DND-41 (cell line): Measurements from ENCODE around the gene ZNF699.

Source experiments
- ATAC-seq: fragments of 200-7000 bp; cut with Tn5 transposase; 3 replicates; pipeline ENCODE4 v1.9.1; 2021; ENCODE audit warnings: low read depth; ENCODE audit not compliant: insufficient read depth
- DNase-seq: peaks from one replicate; pipeline ENCODE4 v3.0.0-alpha.2; 2020
- H2AFZ ChIP-seq: 2 replicates; pipeline ENCODE4 v1.6.0; 2012; ENCODE audit warnings: low read depth, low read length
- H3K27ac ChIP-seq: 2 replicates; pipeline ENCODE4 v1.5.1; 2012; ENCODE audit warnings: low read length, inconsistent platforms
- H3K27me3 ChIP-seq: fragments of 200-600 bp; sonication (generic); 2 replicates; pipeline ENCODE4 v1.6.0; 2012; ENCODE audit warnings: low read length, mild to moderate bottlenecking, inconsistent platforms; ENCODE audit not compliant: insufficient read depth, poor library complexity
- H3K36me3 ChIP-seq: 2 replicates; pipeline ENCODE4 v1.5.1; 2012; ENCODE audit warnings: low read length, inconsistent platforms; ENCODE audit not compliant: insufficient read depth
- H3K4me1 ChIP-seq: 2 replicates; pipeline ENCODE4 v1.5.1; 2012; ENCODE audit warnings: mild to moderate bottlenecking, low read length; ENCODE audit not compliant: insufficient read depth
- H3K4me2 ChIP-seq: 2 replicates; pipeline ENCODE4 v1.6.0; 2012; ENCODE audit warnings: mild to moderate bottlenecking, moderate library complexity, low read length, inconsistent platforms; ENCODE audit not compliant: insufficient read depth
- H3K4me3 ChIP-seq, 2 experiments: fragments of 200-600 bp in 1 of 2; shearing (Covaris generic) in 1 of 2; 2 replicates each; pipeline ENCODE4 v1.5.1; 2012 to 2016; ENCODE audit warnings: inconsistent platforms in 2 of 2, low read length in 2 of 2, mild to moderate bottlenecking in 2 of 2, low read depth in 1 of 2, moderate library complexity in 1 of 2
- H3K79me2 ChIP-seq: 2 replicates; pipeline ENCODE4 v1.6.0; 2012; ENCODE audit warnings: low read length, inconsistent platforms; ENCODE audit not compliant: insufficient read depth
- H3K9ac ChIP-seq: 2 replicates; pipeline ENCODE4 v1.6.0; 2012; ENCODE audit warnings: low read depth, mild to moderate bottlenecking, inconsistent platforms, low read length, moderate library complexity
- H3K9me3 ChIP-seq: 2 replicates; pipeline ENCODE4 v1.5.1; 2012; ENCODE audit warnings: low read length, moderate library complexity, mild to moderate bottlenecking, inconsistent platforms; ENCODE audit not compliant: insufficient read depth, severe bottlenecking
- H4K20me1 ChIP-seq: 2 replicates; pipeline ENCODE4 v1.6.0; 2012; ENCODE audit warnings: low read length; ENCODE audit not compliant: insufficient read depth
- CTCF ChIP-seq: IDR thresholded peaks from 2 replicates; pipeline ENCODE4 v1.5.1; 2012; ENCODE audit warnings: borderline replicate concordance, low read length, moderate library complexity, mild to moderate bottlenecking; ENCODE audit not compliant: poor library complexity, severe bottlenecking; ENCODE audit errors: extremely low read depth
- EZH2 ChIP-seq: IDR thresholded peaks from 3 replicates; pipeline ENCODE4 v1.6.1; 2012; ENCODE audit warnings: borderline replicate concordance, low read depth, mild to moderate bottlenecking, moderate library complexity, low read length, inconsistent platforms; ENCODE audit not compliant: severe bottlenecking

The ZNF699 gene

GRCh38 chr19:9321338-9321737 lies 11.7 kb upstream of the ZNF699 start:
- H3K4me1 ChIP-seq, result peaks cover 39% of the 10 kb centered on the region
- ATAC-seq (no peak), DNase-seq (no peak)
- no peak overlapping the region for H3K27ac ChIP-seq
- peaks cover 8% of the 10 kb centered on the region; the same call in 1 of the 2 replicates for H3K36me3 ChIP-seq
- H3K4me3 ChIP-seq, result no peak overlapping the region
- H3K79me2 ChIP-seq, result peaks cover 22% of the 10 kb centered on the region
- no peaks in the 10 kb centered on the region for H3K27me3 ChIP-seq
- no peak overlapping the region for H3K9ac ChIP-seq
- no peaks in the 10 kb centered on the region for H4K20me1 ChIP-seq
- no peak overlapping the region for H2AFZ ChIP-seq
- H3K9me3 ChIP-seq, result peaks cover 4% of the 10 kb centered on the region
- TF ChIP-seq EZH2 (no peak), CTCF (no peak)
- no peak overlapping the region for H3K4me2 ChIP-seq

GRCh38 chr19:9313756-9314155 lies 4.1 kb upstream of the ZNF699 start:
- no peak for DNase-seq
- no peak overlapping the region for H3K9ac ChIP-seq
- H3K4me1 ChIP-seq, result peaks cover 18% of the 10 kb centered on the region
- H3K9me3 ChIP-seq, result no peaks in the 10 kb centered on the region
- TF ChIP-seq EZH2, result no peak
- no peak for TF ChIP-seq CTCF
- H3K4me2 ChIP-seq, result no peak overlapping the region
- no peak overlapping the region for H3K4me3 ChIP-seq
- no peak for ATAC-seq
- H3K27ac ChIP-seq, result no peak overlapping the region
- peaks cover 5% of the 10 kb centered on the region for H3K79me2 ChIP-seq
- no peaks in the 10 kb centered on the region for H3K36me3 ChIP-seq
- H2AFZ ChIP-seq, result no peak overlapping the region
- no peaks in the 10 kb centered on the region for H4K20me1 ChIP-seq
- no peaks in the 10 kb centered on the region for H3K27me3 ChIP-seq

GRCh38 chr19:9309974-9310446 lies 372 bp upstream of the ZNF699 start:
- peaks cover under 1% of the 10 kb centered on the region; the same call in 1 of the 2 replicates for H3K36me3 ChIP-seq
- no peaks in the 10 kb centered on the region for H3K9me3 ChIP-seq
- TF ChIP-seq CTCF (no peak), EZH2 (no peak)
- DNase-seq, result peak; percentile 90
- H3K4me1 ChIP-seq, result peaks cover 42% of the 10 kb centered on the region
- peak overlapping the region; percentile 88 for H3K27ac ChIP-seq
- peaks cover 24% of the 10 kb centered on the region for H3K79me2 ChIP-seq
- H3K4me3 ChIP-seq, result peak overlapping the region; percentile 86 to 94
- no peaks in the 10 kb centered on the region for H4K20me1 ChIP-seq
- peak overlapping the region; percentile 99 for H2AFZ ChIP-seq
- peak; percentile 78 for ATAC-seq
- H3K9ac ChIP-seq, result peak overlapping the region; percentile 87
- H3K27me3 ChIP-seq, result no peaks in the 10 kb centered on the region
- peak overlapping the region; percentile 69 for H3K4me2 ChIP-seq

- Histone ChIP-seq H3K9me3 (no peaks in the 10 kb centered on the region), H3K4me1 (peaks cover 42% of the 10 kb centered on the region), H3K4me2 (peak overlapping the region; percentile 69), H3K79me2 (peaks cover 24% of the 10 kb centered on the region), H2AFZ (peak overlapping the region; percentile 48; the same call in 1 of the 2 replicates), H3K36me3 (peaks cover 15% of the 10 kb centered on the region; the same call in 1 of the 2 replicates), H4K20me1 (no peaks in the 10 kb centered on the region), H3K27ac (peak overlapping the region; percentile 26; the same call in 1 of the 2 replicates), H3K4me3 (peak overlapping the region; percentile 86 to 94; a peak in 3 of 4 replicates), H3K27me3 (no peaks in the 10 kb centered on the region), H3K9ac (peak overlapping the region; percentile 87)
- DNase-seq (no peak), ATAC-seq (no peak)
- TF ChIP-seq CTCF (no peak), EZH2 (no peak)
Measured at GRCh38 chr19:9308091-9308770, 1.4 kb downstream of the ZNF699 start.
